Measurements from ENCODE around the gene TMEM47. TPM values are rescaled to one million over a fixed set of nuclear protein-coding genes. Genes with fewer than 3 reads are reported as not detected.

Gene TMEM47
- 10 to 100 TPM; 32.1 to 47.2 (median 43.8) TPM for polyA plus RNA-seq (ENCODE audit: insufficient read length in 4 of 4)

- DNase-seq (ENCODE audit: low read depth in 4 of 4, low spot score in 3 of 4): peak in 2 of 4 donors; percentile 43 to 50
Measured at GRCh38 chrX:34656842-34657725, at the start of gene TMEM47. TMEM47 (minus strand) TSS chrX:34657285; CDS start chrX:34657029, 256 bp downstream.

- no peak for DNase-seq (ENCODE audit: low read depth in 4 of 4, low spot score in 3 of 4)
Measured at GRCh38 chrX:34687095-34687494, 30.0 kb upstream of the TMEM47 start.

- DNase-seq (ENCODE audit: low read depth in 4 of 4, low spot score in 3 of 4): no peak
Measured at GRCh38 chrX:34659575-34659974, 2.5 kb upstream of the TMEM47 start.

GRCh38 chrX:34658326-34658725 is 1.2 kb upstream of the TMEM47 start:
- no peak for DNase-seq (ENCODE audit: low read depth in 4 of 4, low spot score in 3 of 4)

GRCh38 chrX:34657726-34658070 is 613 bp upstream of the TMEM47 start:
- DNase-seq (ENCODE audit: low read depth in 4 of 4, low spot score in 3 of 4): no peak

GRCh38 chrX:34656467-34656841 is 631 bp downstream of the TMEM47 start:
- no peak for DNase-seq (ENCODE audit: low read depth in 4 of 4, low spot score in 3 of 4)

- no peak for DNase-seq (ENCODE audit: low read depth in 4 of 4, low spot score in 3 of 4)
Measured at GRCh38 chrX:34655501-34656455, 1.3 kb downstream of the TMEM47 start.

- DNase-seq (ENCODE audit: low read depth in 4 of 4, low spot score in 3 of 4): no peak
Measured at GRCh38 chrX:34654696-34655490, 2.2 kb downstream of the TMEM47 start.

GRCh38 chrX:34653811-34654210 is 3.3 kb downstream of the TMEM47 start:
- DNase-seq (ENCODE audit: low read depth in 4 of 4, low spot score in 3 of 4): no peak

GRCh38 chrX:34642849-34643248 is 14.2 kb downstream of the TMEM47 start:
- no peak for DNase-seq (ENCODE audit: low read depth in 4 of 4, low spot score in 3 of 4)

- no peak for DNase-seq (ENCODE audit: low read depth in 4 of 4, low spot score in 3 of 4)
Measured at GRCh38 chrX:34638116-34638515, 19.0 kb downstream of the TMEM47 start.

- DNase-seq (ENCODE audit: low read depth in 4 of 4, low spot score in 3 of 4): no peak
Measured at GRCh38 chrX:34634349-34634748, 22.7 kb downstream of the TMEM47 start.

- DNase-seq (ENCODE audit: low read depth in 4 of 4, low spot score in 3 of 4): no peak
Measured at GRCh38 chrX:34632384-34632783, 24.7 kb downstream of the TMEM47 start.

GRCh38 chrX:34631479-34632220 is 25.4 kb downstream of the TMEM47 start:
- DNase-seq (ENCODE audit: low read depth in 4 of 4, low spot score in 3 of 4): no peak

GRCh38 chrX:34629572-34629971 is 27.5 kb downstream of the TMEM47 start:
- no peak for DNase-seq (ENCODE audit: low read depth in 4 of 4, low spot score in 3 of 4)

GRCh38 chrX:34624416-34624815 is 32.7 kb downstream of the TMEM47 start:
- no peak for DNase-seq (ENCODE audit: low read depth in 4 of 4, low spot score in 3 of 4)

- DNase-seq (ENCODE audit: low read depth in 4 of 4, low spot score in 3 of 4): no peak
Measured at GRCh38 chrX:34619920-34620319, 37.2 kb downstream of the TMEM47 start.

GRCh38 chrX:34612036-34612435 is 45.0 kb downstream of the TMEM47 start:
- no peak for DNase-seq (ENCODE audit: low read depth in 4 of 4, low spot score in 3 of 4)

GRCh38 chrX:34598362-34598761 is 58.7 kb downstream of the TMEM47 start:
- no peak for DNase-seq (ENCODE audit: low read depth in 4 of 4, low spot score in 3 of 4)

GRCh38 chrX:34586936-34587335 is 70.1 kb downstream of the TMEM47 start:
- DNase-seq (ENCODE audit: low read depth in 4 of 4, low spot score in 3 of 4): no peak
